ENCODE measurements around the gene SLC9A9. TPM values are rescaled to one million over a fixed set of nuclear protein-coding genes. Genes with fewer than 3 reads are reported as not detected.

SLC9A9 gene
- total and polyA plus RNA-seq, 9 of the 15 experiments (the other 6 are each of a cell fraction or from before 2014, with no cell fraction given) = 0.03 to 0.13 TPM; not detected in 7

DNA sequence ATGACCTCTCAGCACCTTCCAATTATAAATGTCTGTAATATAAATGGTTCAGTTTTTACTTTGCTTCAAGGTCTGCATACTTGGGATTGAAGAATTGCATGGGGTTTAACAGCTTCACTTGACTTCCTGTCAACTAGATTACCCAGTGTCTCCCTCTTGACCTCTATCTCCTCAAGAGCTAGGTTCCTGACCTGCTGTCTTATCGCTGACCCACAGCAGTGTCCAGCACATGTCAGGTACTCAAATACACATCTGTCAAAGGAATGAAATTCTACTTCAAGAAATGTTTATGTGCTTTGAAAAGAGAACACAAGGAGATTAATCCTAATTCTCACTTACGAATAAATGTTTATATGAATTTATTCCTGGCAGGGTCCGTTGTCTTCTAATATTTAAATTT is 284.5 kb downstream of the SLC9A9 start (continued):
- no peak; the same call in 1 of the 2 replicates for TF ChIP-seq RAD51 (IDR thresholded peaks at IDR 0.05; ENCODE audit: borderline replicate concordance, low read depth)
- TF ChIP-seq ATF1 (CRISPR knock-in tag; IDR thresholded peaks at IDR 0.05) = no peak
- TF ChIP-seq ATF1 (tag; IDR thresholded peaks at IDR 0.05) = no peak
- peak in 1 of 2 experiments; percentile 81; a peak in 2 of 4 replicates for TF ChIP-seq HDAC1 (IDR thresholded peaks at IDR 0.05)
- 0 out of 2 replicates have a peak, but pooled peaks have one; percentile 15 for TF ChIP-seq CC2D1A (IDR thresholded peaks at IDR 0.05)
- no peak for TF ChIP-seq ZSCAN32 (CRISPR knock-in tag; IDR thresholded peaks at IDR 0.05)
- no peak for TF ChIP-seq C11orf30 (IDR thresholded peaks at IDR 0.05; ENCODE audit: low read depth)
- no peak for TF ChIP-seq NR2C2 (CRISPR knock-in tag; IDR thresholded peaks at IDR 0.05)
- peak; percentile 58 for TF ChIP-seq NR2C2 (tag; IDR thresholded peaks at IDR 0.05)
- TF ChIP-seq EHMT2 (IDR thresholded peaks at IDR 0.05) = 0 out of 2 replicates have a peak, but pooled peaks have one; percentile 33
- TF ChIP-seq, protein P1, sequence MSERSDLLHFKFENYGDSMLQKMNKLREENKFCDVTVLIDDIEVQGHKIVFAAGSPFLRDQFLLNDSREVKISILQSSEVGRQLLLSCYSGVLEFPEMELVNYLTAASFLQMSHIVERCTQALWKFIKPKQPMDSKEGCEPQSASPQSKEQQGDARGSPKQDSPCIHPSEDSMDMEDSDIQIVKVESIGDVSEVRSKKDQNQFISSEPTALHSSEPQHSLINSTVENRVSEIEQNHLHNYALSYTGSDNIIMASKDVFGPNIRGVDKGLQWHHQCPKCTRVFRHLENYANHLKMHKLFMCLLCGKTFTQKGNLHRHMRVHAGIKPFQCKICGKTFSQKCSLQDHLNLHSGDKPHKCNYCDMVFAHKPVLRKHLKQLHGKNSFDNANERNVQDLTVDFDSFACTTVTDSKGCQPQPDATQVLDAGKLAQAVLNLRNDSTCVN (CRISPR knock-in tag; IDR thresholded peaks at IDR 0.05) = no peak
- TF ChIP-seq BHLHE40 (IDR thresholded peaks at IDR 0.05; ENCODE audit: low read length) = peak; percentile 93
- TF ChIP-seq SIX5 (IDR thresholded peaks at IDR 0.05; ENCODE audit: borderline replicate concordance in 1 of 2, insufficient read depth in 1 of 2, low read depth in 1 of 2, low read length in 2 of 2) = no peak
- peak; percentile 61 for TF ChIP-seq SMARCE1 (IDR thresholded peaks at IDR 0.05)
- 0 out of 2 replicates have a peak, but pooled peaks have one; percentile 26 for TF ChIP-seq SPI1 (IDR thresholded peaks at IDR 0.05; ENCODE audit: borderline replicate concordance, low read depth, low read length)
- TF ChIP-seq, protein P2, sequence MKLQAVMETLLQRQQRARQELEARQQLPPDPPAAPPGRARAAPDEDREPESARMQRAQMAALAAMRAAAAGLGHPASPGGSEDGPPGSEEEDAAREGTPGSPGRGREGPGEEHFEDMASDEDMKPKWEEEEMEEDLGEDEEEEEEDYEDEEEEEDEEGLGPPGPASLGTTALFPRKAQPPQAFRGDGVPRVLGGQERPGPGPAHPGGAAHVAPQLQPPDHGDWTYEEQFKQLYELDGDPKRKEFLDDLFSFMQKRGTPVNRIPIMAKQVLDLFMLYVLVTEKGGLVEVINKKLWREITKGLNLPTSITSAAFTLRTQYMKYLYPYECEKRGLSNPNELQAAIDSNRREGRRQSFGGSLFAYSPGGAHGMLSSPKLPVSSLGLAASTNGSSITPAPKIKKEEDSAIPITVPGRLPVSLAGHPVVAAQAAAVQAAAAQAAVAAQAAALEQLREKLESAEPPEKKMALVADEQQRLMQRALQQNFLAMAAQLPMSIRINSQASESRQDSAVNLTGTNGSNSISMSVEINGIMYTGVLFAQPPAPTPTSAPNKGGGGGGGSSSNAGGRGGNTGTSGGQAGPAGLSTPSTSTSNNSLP (IDR thresholded peaks at IDR 0.05; ENCODE audit: borderline replicate concordance, low read depth, low read length) = peak; percentile 59; the same call in 1 of the 2 replicates
- peak; percentile 64 for TF ChIP-seq MYC (IDR thresholded peaks at IDR 0.05; ENCODE audit: low read depth, low read length)
- TF ChIP-seq MYC (CRISPR knock-in tag; IDR thresholded peaks at IDR 0.05; ENCODE audit: borderline replicate concordance, low read depth) = no peak
- peak; percentile 97 for TF ChIP-seq MEIS2 (IDR thresholded peaks at IDR 0.05; ENCODE audit: partially characterized antibody)
- peak; percentile 59; the same call in 1 of the 2 replicates for TF ChIP-seq LEF1 (IDR thresholded peaks at IDR 0.05)
- no peak for TF ChIP-seq HIVEP1 (CRISPR knock-in tag; IDR thresholded peaks at IDR 0.05)
- no peak for TF ChIP-seq PPARD (CRISPR knock-in tag; IDR thresholded peaks at IDR 0.05)
- TF ChIP-seq MCM3 (IDR thresholded peaks at IDR 0.05) = no peak
- TF ChIP-seq TBL1XR1 (IDR thresholded peaks at IDR 0.05; ENCODE audit: low read length in 2 of 2) = peak in 1 of 2 experiments; percentile 75; a peak in 2 of 4 replicates
- TF ChIP-seq KLF16 (IDR thresholded peaks at IDR 0.05) = peak; percentile 82
- no peak for TF ChIP-seq ZNF586 (CRISPR knock-in tag; conservative IDR thresholded peaks at IDR 0.05)
- TF ChIP-seq, protein P3, sequence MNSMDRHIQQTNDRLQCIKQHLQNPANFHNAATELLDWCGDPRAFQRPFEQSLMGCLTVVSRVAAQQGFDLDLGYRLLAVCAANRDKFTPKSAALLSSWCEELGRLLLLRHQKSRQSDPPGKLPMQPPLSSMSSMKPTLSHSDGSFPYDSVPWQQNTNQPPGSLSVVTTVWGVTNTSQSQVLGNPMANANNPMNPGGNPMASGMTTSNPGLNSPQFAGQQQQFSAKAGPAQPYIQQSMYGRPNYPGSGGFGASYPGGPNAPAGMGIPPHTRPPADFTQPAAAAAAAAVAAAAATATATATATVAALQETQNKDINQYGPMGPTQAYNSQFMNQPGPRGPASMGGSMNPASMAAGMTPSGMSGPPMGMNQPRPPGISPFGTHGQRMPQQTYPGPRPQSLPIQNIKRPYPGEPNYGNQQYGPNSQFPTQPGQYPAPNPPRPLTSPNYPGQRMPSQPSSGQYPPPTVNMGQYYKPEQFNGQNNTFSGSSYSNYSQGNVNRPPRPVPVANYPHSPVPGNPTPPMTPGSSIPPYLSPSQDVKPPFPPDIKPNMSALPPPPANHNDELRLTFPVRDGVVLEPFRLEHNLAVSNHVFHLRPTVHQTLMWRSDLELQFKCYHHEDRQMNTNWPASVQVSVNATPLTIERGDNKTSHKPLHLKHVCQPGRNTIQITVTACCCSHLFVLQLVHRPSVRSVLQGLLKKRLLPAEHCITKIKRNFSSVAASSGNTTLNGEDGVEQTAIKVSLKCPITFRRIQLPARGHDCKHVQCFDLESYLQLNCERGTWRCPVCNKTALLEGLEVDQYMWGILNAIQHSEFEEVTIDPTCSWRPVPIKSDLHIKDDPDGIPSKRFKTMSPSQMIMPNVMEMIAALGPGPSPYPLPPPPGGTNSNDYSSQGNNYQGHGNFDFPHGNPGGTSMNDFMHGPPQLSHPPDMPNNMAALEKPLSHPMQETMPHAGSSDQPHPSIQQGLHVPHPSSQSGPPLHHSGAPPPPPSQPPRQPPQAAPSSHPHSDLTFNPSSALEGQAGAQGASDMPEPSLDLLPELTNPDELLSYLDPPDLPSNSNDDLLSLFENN (IDR thresholded peaks at IDR 0.05; ENCODE audit: low read depth in 2 of 2, low read length in 2 of 2) = peak in 1 of 2 experiments; percentile 79; a peak in 2 of 4 replicates
